Keratinocyte (primary cell): Measurements from ENCODE around the gene EXOC4.

Experiments
- EZH2 ChIP-seq: IDR thresholded peaks from one replicate; pipeline ENCODE4 v1.6.1; 2012; ENCODE audit warnings: inconsistent platforms, mild to moderate bottlenecking, low read length, moderate library complexity
- TF ChIP-seq, protein P1 (sequence below), 3 experiments: IDR thresholded peaks in 1 of 3; conservative IDR thresholded peaks in 1 of 3; optimal IDR thresholded peaks in 1 of 3; 2 replicates in 2 of 3; 3 replicates in 1 of 3; pipeline versions ENCODE3 to v1.5.1; 2011; ENCODE audit warnings: low read length in 3 of 3, mild to moderate bottlenecking in 3 of 3, moderate library complexity in 2 of 3, control low read depth in 1 of 3, inconsistent platforms in 1 of 3; ENCODE audit not compliant: insufficient read depth in 2 of 3; ENCODE audit errors: extremely low read depth in 1 of 3

DNA sequence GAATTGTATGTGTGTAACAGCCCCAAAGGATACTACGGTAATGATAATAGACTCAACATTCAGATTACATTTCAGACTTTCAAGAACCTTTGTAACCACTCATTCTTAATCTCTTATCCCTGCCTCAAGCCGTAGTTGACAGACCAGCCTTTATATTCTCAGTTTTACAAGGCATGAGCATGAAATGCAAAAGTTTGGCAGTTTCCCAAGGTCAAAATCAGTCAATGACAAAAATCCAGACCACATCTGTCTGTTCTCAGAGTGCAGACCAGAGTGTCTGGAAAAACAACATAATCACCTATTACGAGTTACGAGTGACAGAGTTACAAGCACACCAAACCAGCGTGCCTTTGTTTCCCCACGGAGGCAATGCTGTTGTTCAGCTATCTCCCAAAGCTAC, 695.7 kb downstream of the EXOC4 start:
- TF ChIP-seq, protein P1, sequence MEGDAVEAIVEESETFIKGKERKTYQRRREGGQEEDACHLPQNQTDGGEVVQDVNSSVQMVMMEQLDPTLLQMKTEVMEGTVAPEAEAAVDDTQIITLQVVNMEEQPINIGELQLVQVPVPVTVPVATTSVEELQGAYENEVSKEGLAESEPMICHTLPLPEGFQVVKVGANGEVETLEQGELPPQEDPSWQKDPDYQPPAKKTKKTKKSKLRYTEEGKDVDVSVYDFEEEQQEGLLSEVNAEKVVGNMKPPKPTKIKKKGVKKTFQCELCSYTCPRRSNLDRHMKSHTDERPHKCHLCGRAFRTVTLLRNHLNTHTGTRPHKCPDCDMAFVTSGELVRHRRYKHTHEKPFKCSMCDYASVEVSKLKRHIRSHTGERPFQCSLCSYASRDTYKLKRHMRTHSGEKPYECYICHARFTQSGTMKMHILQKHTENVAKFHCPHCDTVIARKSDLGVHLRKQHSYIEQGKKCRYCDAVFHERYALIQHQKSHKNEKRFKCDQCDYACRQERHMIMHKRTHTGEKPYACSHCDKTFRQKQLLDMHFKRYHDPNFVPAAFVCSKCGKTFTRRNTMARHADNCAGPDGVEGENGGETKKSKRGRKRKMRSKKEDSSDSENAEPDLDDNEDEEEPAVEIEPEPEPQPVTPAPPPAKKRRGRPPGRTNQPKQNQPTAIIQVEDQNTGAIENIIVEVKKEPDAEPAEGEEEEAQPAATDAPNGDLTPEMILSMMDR (optimal IDR thresholded peaks at IDR 0.05 in 1 of 3, IDR thresholded peaks at IDR 0.05 in 1 of 3, conservative IDR thresholded peaks at IDR 0.05 in 1 of 3; ENCODE audit: extremely low read depth in 1 of 3, insufficient read depth in 2 of 3, low read length in 3 of 3): no peak
- TF ChIP-seq EZH2: no peak
